Measurements from ENCODE around the gene SPRED1. TPM values are rescaled to one million over a fixed set of nuclear protein-coding genes. Genes with fewer than 3 reads are reported as not detected.
"Not testable (repeated sequence)": the region's sequence is repeated elsewhere in the genome, so short reads cannot be mapped to it uniquely, and the experiment has no call there.

The SPRED1 gene
- total and polyA plus RNA-seq, 2 donors (not counting 1 experiment from before 2014, with no cell fraction given) = 0.09 to 2.1 TPM

GRCh38 chr15:38229705-38230310 is 22.8 kb upstream of the SPRED1 start:
- Histone ChIP-seq H3K36me3 (replicated peaks in 1 of 2; ENCODE audit: control extremely low read depth in 1 of 2, control insufficient read depth in 1 of 2, extremely low read depth in 1 of 2, insufficient read depth in 2 of 2, low read length in 1 of 2) (no peaks in the 10 kb centered on the region), H3K4me2 (replicated peaks; ENCODE audit: low read depth, low read length, poor library complexity, severe bottlenecking) (no peak overlapping the region), H3K9me3 (ENCODE audit: control extremely low read depth in 1 of 3, control insufficient read depth in 2 of 3, insufficient read depth in 1 of 3, low read length in 2 of 3) (no peaks in the 10 kb centered on the region), H3K27me3 (replicated peaks in 1 of 4; ENCODE audit: control extremely low read depth in 1 of 4, control insufficient read depth in 3 of 4, insufficient read depth in 4 of 4, low read length in 3 of 4) (no peaks in the 10 kb centered on the region), H4K20me1 (ENCODE audit: control insufficient read depth, insufficient read depth, low read length, poor library complexity, severe bottlenecking) (no peaks in the 10 kb centered on the region), H2AFZ (ENCODE audit: insufficient read depth, low read depth, low read length, poor library complexity, severe bottlenecking) (no peak overlapping the region), H3K79me2 (ENCODE audit: control insufficient read depth, insufficient read depth, low read length) (no peaks in the 10 kb centered on the region), H3K4me3 (ENCODE audit: control extremely low read depth in 1 of 5, extremely low read depth in 1 of 5, insufficient read depth in 1 of 5, low read depth in 2 of 5, low read length in 4 of 5) (no peak overlapping the region), H3K4me1 (ENCODE audit: control insufficient read depth in 2 of 2, insufficient read depth in 2 of 2, low read length in 2 of 2) (no peaks in the 10 kb centered on the region), H3K27ac (ENCODE audit: low read length in 2 of 2) (no peak overlapping the region), H3K9ac (ENCODE audit: low read length) (no peak overlapping the region)
- Mint-ChIP-seq H3K27ac (no peak overlapping the region), H3K4me1 (no peaks in the 10 kb centered on the region), H3K27me3 (peaks cover 19% of the 10 kb centered on the region), H3K9me3 (ENCODE audit: insufficient read depth) (no peaks in the 10 kb centered on the region), H3K4me3 (no peak overlapping the region)
- ATAC-seq (ENCODE audit: low read depth) (no peak), DNase-seq (no peak)
- intact Hi-C loops (cut with micrococcal nuclease) = no loop called here
- TF ChIP-seq CTCF (IDR thresholded peaks at IDR 0.05) = no peak
- TF ChIP-seq EZH2 (IDR thresholded peaks at IDR 0.05; ENCODE audit: borderline replicate concordance, insufficient read depth, low read depth, low read length, poor library complexity, severe bottlenecking) = no peak
- POLR2A ChIA-PET = no interaction called here
- CTCF ChIA-PET = no interaction called here
- WGBS (ENCODE audit: insufficient coverage) = no CpG with 5 or more reads among the region's 3 CpGs

- no peak overlapping the region for H3K27ac ChIP-seq (ENCODE audit: low read length in 2 of 2)
- Mint-ChIP-seq H3K27ac (no peak overlapping the region), H3K4me1 (no peaks in the 10 kb centered on the region), H3K9me3 (ENCODE audit: insufficient read depth) (no peaks in the 10 kb centered on the region), H3K27me3 (peaks cover 19% of the 10 kb centered on the region), H3K4me3 (no peak overlapping the region)
- H3K36me3 ChIP-seq (replicated peaks in 1 of 2; ENCODE audit: control extremely low read depth in 1 of 2, control insufficient read depth in 1 of 2, extremely low read depth in 1 of 2, insufficient read depth in 2 of 2, low read length in 1 of 2) = no peaks in the 10 kb centered on the region
- no peaks in the 10 kb centered on the region for H3K4me1 ChIP-seq (ENCODE audit: control insufficient read depth in 2 of 2, insufficient read depth in 2 of 2, low read length in 2 of 2)
- POLR2A ChIA-PET = no interaction called here
- no peaks in the 10 kb centered on the region for H3K79me2 ChIP-seq (ENCODE audit: control insufficient read depth, insufficient read depth, low read length)
- H3K27me3 ChIP-seq (replicated peaks in 1 of 4; ENCODE audit: control extremely low read depth in 1 of 4, control insufficient read depth in 3 of 4, insufficient read depth in 4 of 4, low read length in 3 of 4) = no peaks in the 10 kb centered on the region
- TF ChIP-seq CTCF (IDR thresholded peaks at IDR 0.05) (no peak), EZH2 (IDR thresholded peaks at IDR 0.05; ENCODE audit: borderline replicate concordance, insufficient read depth, low read depth, low read length, poor library complexity, severe bottlenecking) (no peak)
- H3K4me2 ChIP-seq (replicated peaks; ENCODE audit: low read depth, low read length, poor library complexity, severe bottlenecking) = no peak overlapping the region
- CTCF ChIA-PET = no interaction called here
- ATAC-seq (ENCODE audit: low read depth) (no peak), DNase-seq (no peak)
- H3K9me3 ChIP-seq (ENCODE audit: control extremely low read depth in 1 of 3, control insufficient read depth in 2 of 3, insufficient read depth in 1 of 3, low read length in 2 of 3) = no peaks in the 10 kb centered on the region
- WGBS (ENCODE audit: insufficient coverage) = 100% methylated on average over 3 of the region's 5 CpGs
- no peak overlapping the region for H2AFZ ChIP-seq (ENCODE audit: insufficient read depth, low read depth, low read length, poor library complexity, severe bottlenecking)
- intact Hi-C loops (cut with micrococcal nuclease) = no loop called here
- H4K20me1 ChIP-seq (ENCODE audit: control insufficient read depth, insufficient read depth, low read length, poor library complexity, severe bottlenecking) = no peaks in the 10 kb centered on the region
- H3K9ac ChIP-seq (ENCODE audit: low read length) = no peak overlapping the region
- H3K4me3 ChIP-seq (ENCODE audit: control extremely low read depth in 1 of 5, extremely low read depth in 1 of 5, insufficient read depth in 1 of 5, low read depth in 2 of 5, low read length in 4 of 5) = no peak overlapping the region
Measured at GRCh38 chr15:38231436-38231835, 21.2 kb upstream of the SPRED1 start.

- H3K4me1 Mint-ChIP-seq; DNase-seq; H3K79me2 ChIP-seq (ENCODE audit: control insufficient read depth, insufficient read depth, low read length); CTCF ChIA-PET; H2AFZ ChIP-seq (ENCODE audit: insufficient read depth, low read depth, low read length, poor library complexity, severe bottlenecking); intact Hi-C loops (cut with micrococcal nuclease); H3K4me3 ChIP-seq (ENCODE audit: control extremely low read depth in 1 of 5, extremely low read depth in 1 of 5, insufficient read depth in 1 of 5, low read depth in 2 of 5, low read length in 4 of 5); ATAC-seq (ENCODE audit: low read depth); H3K9ac ChIP-seq (ENCODE audit: low read length); H3K27ac Mint-ChIP-seq; H3K9me3 Mint-ChIP-seq (ENCODE audit: insufficient read depth); H3K4me2 ChIP-seq (replicated peaks; ENCODE audit: low read depth, low read length, poor library complexity, severe bottlenecking); H3K4me3 Mint-ChIP-seq; H3K36me3 ChIP-seq (replicated peaks in 1 of 2; ENCODE audit: control extremely low read depth in 1 of 2, control insufficient read depth in 1 of 2, extremely low read depth in 1 of 2, insufficient read depth in 2 of 2, low read length in 1 of 2); H3K27ac ChIP-seq (ENCODE audit: low read length in 2 of 2); H4K20me1 ChIP-seq (ENCODE audit: control insufficient read depth, insufficient read depth, low read length, poor library complexity, severe bottlenecking); H3K4me1 ChIP-seq (ENCODE audit: control insufficient read depth in 2 of 2, insufficient read depth in 2 of 2, low read length in 2 of 2); H3K9me3 ChIP-seq (ENCODE audit: control extremely low read depth in 1 of 3, control insufficient read depth in 2 of 3, insufficient read depth in 1 of 3, low read length in 2 of 3); H3K27me3 ChIP-seq (replicated peaks in 1 of 4; ENCODE audit: control extremely low read depth in 1 of 4, control insufficient read depth in 3 of 4, insufficient read depth in 4 of 4, low read length in 3 of 4): not testable (repeated sequence)
- POLR2A ChIA-PET = interaction anchor here (0.7 kb wide), 1 partner anchor 140 kb away, joined by 5 read pairs; no protein-coding TSS in a partner anchor
- H3K27me3 Mint-ChIP-seq = peaks cover 13% of the 10 kb centered on the region
- WGBS (ENCODE audit: insufficient coverage) = no CpG with 5 or more reads among the region's 9 CpGs
Measured at GRCh38 chr15:38237021-38237420, 15.6 kb upstream of the SPRED1 start.
